B cell (primary cell): Measurements from ENCODE around the gene TMEM263. TPM values are rescaled to one million over a fixed set of nuclear protein-coding genes. Genes with fewer than 3 reads are reported as not detected.

ENCODE experiments used
- ATAC-seq: fragments of 200-7000 bp; cut with Tn5 transposase; one replicate; pipeline ENCODE4 v1.10.0; 2021; ENCODE audit warnings: low read depth, mild to moderate bottlenecking, moderate number of reproducible peaks, moderate library complexity
- CTCF ChIA-PET: fragments of 350-600 bp; sonication (Branson Sonifier 250); formaldehyde crosslinking; loops from one replicate; lab custom pipeline; 2021; ENCODE audit warnings: antibody characterized with exemption, inconsistent platforms; lab: Charles Lee
- POLR2A ChIA-PET: fragments of 350-600 bp; sonication (Branson Sonifier 250); formaldehyde crosslinking; loops from one replicate; lab custom pipeline; 2021; ENCODE audit warnings: antibody characterized with exemption; lab: Charles Lee
- DNase-seq: peaks from one replicate; pipeline ENCODE4 v3.0.0; 2013
- H2AFZ ChIP-seq: 2 replicates; pipeline ENCODE4 v1.6.1; 2012; ENCODE audit warnings: mild to moderate bottlenecking, low read depth, low read length; ENCODE audit not compliant: insufficient read depth, poor library complexity, severe bottlenecking
- H3K27ac ChIP-seq, 2 donors: 1 replicate in 1 of 2; 2 replicates in 1 of 2; pipeline ENCODE4 v1.5.1; 2012 to 2013; ENCODE audit warnings: low read length in 2 of 2, mild to moderate bottlenecking in 2 of 2, moderate library complexity in 1 of 2
- H3K27me3 ChIP-seq, 4 experiments: fragments of 200-600 bp in 1 of 4; sonication (generic) in 1 of 4; replicated peaks in 1 of 4; 1 replicate in 2 of 4; 2 replicates in 2 of 4; pipeline versions ENCODE4 v1.6.1 to v1.7.0; 2013 to 2016; ENCODE audit warnings: low read length in 3 of 4, mild to moderate bottlenecking in 2 of 4, mixed read lengths in 1 of 4, moderate library complexity in 1 of 4; ENCODE audit not compliant: insufficient read depth in 4 of 4, control insufficient read depth in 3 of 4; ENCODE audit errors: control extremely low read depth in 1 of 4
- H3K36me3 ChIP-seq, 2 experiments: replicated peaks in 1 of 2; 1 replicate in 1 of 2; 2 replicates in 1 of 2; pipeline versions ENCODE4 v1.6.1 to v1.7.1; 2013; ENCODE audit warnings: low read length in 1 of 2; ENCODE audit not compliant: insufficient read depth in 2 of 2, control insufficient read depth in 1 of 2; ENCODE audit errors: control extremely low read depth in 1 of 2, extremely low read depth in 1 of 2
- H3K4me1 ChIP-seq, 2 donors: fragments of 200-600 bp in 1 of 2; sonication (generic) in 1 of 2; 1 replicate in 1 of 2; 2 replicates in 1 of 2; pipeline versions ENCODE4 v1.5.1 to v1.6.1; 2013 to 2017; ENCODE audit warnings: low read length in 2 of 2; ENCODE audit not compliant: control insufficient read depth in 2 of 2, insufficient read depth in 2 of 2
- H3K4me2 ChIP-seq: replicated peaks from 2 replicates; pipeline ENCODE3; 2012; ENCODE audit warnings: mild to moderate bottlenecking, low read depth, low read length; ENCODE audit not compliant: poor library complexity, severe bottlenecking
- H3K4me3 ChIP-seq, 5 experiments: fragments of 200-600 bp in 1 of 5; sonication (generic) in 1 of 5; 1 replicate in 3 of 5; 2 replicates in 2 of 5; pipeline versions ENCODE4 v1.5.1 to v1.7.0; 2011 to 2016; ENCODE audit warnings: low read length in 4 of 5, mild to moderate bottlenecking in 4 of 5, low read depth in 2 of 5, control low read depth in 1 of 5, moderate library complexity in 1 of 5; ENCODE audit not compliant: insufficient read depth in 1 of 5; ENCODE audit errors: control extremely low read depth in 1 of 5, extremely low read depth in 1 of 5
- H3K79me2 ChIP-seq: fragments of 200-600 bp; sonication (generic); one replicate; pipeline ENCODE4 v1.6.0; 2016; ENCODE audit warnings: low read length; ENCODE audit not compliant: control insufficient read depth, insufficient read depth
- H3K9ac ChIP-seq: fragments of 200-600 bp; sonication (generic); 2 replicates; pipeline ENCODE4 v1.6.1; 2017; ENCODE audit warnings: mild to moderate bottlenecking, low read length, moderate library complexity
- H3K9me3 ChIP-seq, 3 donors: one replicate each; pipeline versions ENCODE4 v1.6.1 to v1.7.1; 2013; ENCODE audit warnings: low read length in 2 of 3; ENCODE audit not compliant: control insufficient read depth in 2 of 3, insufficient read depth in 1 of 3; ENCODE audit errors: control extremely low read depth in 1 of 3
- H4K20me1 ChIP-seq: 2 replicates; pipeline ENCODE4 v1.6.0; 2012; ENCODE audit warnings: mild to moderate bottlenecking, low read length; ENCODE audit not compliant: insufficient read depth, control insufficient read depth, poor library complexity, severe bottlenecking
- H3K27ac Mint-ChIP-seq: one replicate; pipeline ENCODE4 v1.8.0; 2021; ENCODE audit warnings: mixed read lengths
- H3K27me3 Mint-ChIP-seq: one replicate; pipeline ENCODE4 v1.8.0; 2021; ENCODE audit warnings: mixed read lengths
- H3K4me1 Mint-ChIP-seq: one replicate; pipeline ENCODE4 v1.8.0; 2021; ENCODE audit warnings: mixed read lengths
- H3K4me3 Mint-ChIP-seq: one replicate; pipeline ENCODE4 v1.8.0; 2021; ENCODE audit warnings: mixed read lengths
- H3K9me3 Mint-ChIP-seq: one replicate; pipeline ENCODE4 v1.8.0; 2022; ENCODE audit warnings: mixed read lengths; ENCODE audit not compliant: insufficient read depth
- CTCF ChIP-seq: fragments of 200-600 bp; IDR thresholded peaks from one replicate; pipeline ENCODE4 v1.8.0; 2022; ENCODE audit warnings: antibody characterized with exemption, mild to moderate bottlenecking
- EZH2 ChIP-seq: IDR thresholded peaks from 2 replicates; pipeline ENCODE4 v1.6.1; 2012; ENCODE audit warnings: borderline replicate concordance, low read depth, mild to moderate bottlenecking, moderate library complexity, low read length; ENCODE audit not compliant: insufficient read depth, poor library complexity, severe bottlenecking
- WGBS: methylation state at CpG from one replicate; pipeline ENCODE4 v1.1.5; 2013; ENCODE audit warnings: missing lambda C conversion rate; ENCODE audit not compliant: insufficient coverage; 5-methylcytosine and 5-hydroxymethylcytosine counted together
- intact Hi-C: fragments of 100-400 bp; cut with micrococcal nuclease; formaldehyde crosslinking; loops from one replicate; pipeline ENCODE4 v1.10.0; 2022
- polyA plus RNA-seq: library from polyadenylated mRNA; depleted of rRNA; stranded (reverse); fragments of >200 nt; gene quantifications from 2 replicates; pipeline ENCODE4 v1.2.3, GENCODE V29; 2012
- total RNA-seq, 2 donors: library from RNA; stranded (reverse); fragments of 120-200 nt in 1 of 2; gene quantifications; 1 replicate in 1 of 2; 2 replicates in 1 of 2; pipeline versions ENCODE4 v1.2.3 to v1.2.4, GENCODE V29; 2013 to 2022

Gene TMEM263
- total and polyA plus RNA-seq, 2 donors (not counting 1 experiment from before 2014, with no cell fraction given): 4.8 to 23.5 TPM

GRCh38 chr12:106934277-106934676 is 21.4 kb upstream of the TMEM263 start:
- POLR2A ChIA-PET: no interaction called here
- H3K27me3 ChIP-seq: peaks cover 0 to 49% (median 34%) of the 10 kb centered on the region in 4 experiments
- no peaks in the 10 kb centered on the region for H3K4me1 ChIP-seq
- H3K27ac ChIP-seq: no peak overlapping the region
- Mint-ChIP-seq H3K4me3 (no peak overlapping the region), H3K27ac (no peak overlapping the region), H3K27me3 (peaks cover 76% of the 10 kb centered on the region), H3K4me1 (no peaks in the 10 kb centered on the region), H3K9me3 (no peaks in the 10 kb centered on the region)
- no peak overlapping the region for H3K4me3 ChIP-seq
- no peak overlapping the region for H3K4me2 ChIP-seq
- no peak overlapping the region for H2AFZ ChIP-seq
- WGBS: no CpG with 5 or more reads among the region's 3 CpGs
- intact Hi-C loops: no loop called here
- TF ChIP-seq CTCF: no peak
- no peak for TF ChIP-seq EZH2
- H3K79me2 ChIP-seq: no peaks in the 10 kb centered on the region
- CTCF ChIA-PET: no interaction called here
- H3K36me3 ChIP-seq: no peaks in the 10 kb centered on the region
- ATAC-seq: no peak
- H3K9ac ChIP-seq: no peak overlapping the region
- H4K20me1 ChIP-seq: no peaks in the 10 kb centered on the region
- H3K9me3 ChIP-seq: peaks cover 0 to 7% (median 3%) of the 10 kb centered on the region in 3 donors
- no peak for DNase-seq

- Histone ChIP-seq H3K4me1 (no peaks in the 10 kb centered on the region), H3K4me3 (no peak overlapping the region), H4K20me1 (no peaks in the 10 kb centered on the region), H2AFZ (no peak overlapping the region), H3K4me2 (no peak overlapping the region), H3K27ac (no peak overlapping the region), H3K9me3 (peaks cover 0 to 3% (median 2%) of the 10 kb centered on the region in 3 donors), H3K79me2 (no peaks in the 10 kb centered on the region), H3K36me3 (no peaks in the 10 kb centered on the region), H3K9ac (no peak overlapping the region), H3K27me3 (peaks cover 0 to 26% (median 18%) of the 10 kb centered on the region in 4 experiments)
- H3K27ac Mint-ChIP-seq: no peak overlapping the region
- peaks cover 43% of the 10 kb centered on the region for H3K27me3 Mint-ChIP-seq
- H3K4me1 Mint-ChIP-seq: no peaks in the 10 kb centered on the region
- ChIA-PET POLR2A (no interaction called here), CTCF (no interaction called here)
- intact Hi-C loops: no loop called here
- 68% methylated on average over 2 of the region's 6 CpGs for WGBS
- ATAC-seq (no peak), DNase-seq (no peak)
- TF ChIP-seq CTCF (no peak), EZH2 (no peak)
- no peak overlapping the region for H3K4me3 Mint-ChIP-seq
- peaks cover 3% of the 10 kb centered on the region for H3K9me3 Mint-ChIP-seq
These were observed 14.1 kb upstream of the TMEM263 start for GRCh38 chr12:106941481-106942156.
